GM18909 (cell line): ENCODE data around the gene ELMO1.
"Not testable (repeated sequence)": the region's sequence is repeated elsewhere in the genome, so short reads cannot be mapped to it uniquely, and the experiment has no call there.

ENCODE experiments used
- ATAC-seq: cut with Tn5 transposase; IDR thresholded peaks from one replicate; pipeline ENCODE4 v1.9.1; 2021; ENCODE audit warnings: mild to moderate bottlenecking; ENCODE audit not compliant: unreplicated experiment, poor library complexity

The ELMO1 gene

GRCh38 chr7:36978461-36978860 is 470.2 kb downstream of the ELMO1 start:
- no peak for ATAC-seq

DNA sequence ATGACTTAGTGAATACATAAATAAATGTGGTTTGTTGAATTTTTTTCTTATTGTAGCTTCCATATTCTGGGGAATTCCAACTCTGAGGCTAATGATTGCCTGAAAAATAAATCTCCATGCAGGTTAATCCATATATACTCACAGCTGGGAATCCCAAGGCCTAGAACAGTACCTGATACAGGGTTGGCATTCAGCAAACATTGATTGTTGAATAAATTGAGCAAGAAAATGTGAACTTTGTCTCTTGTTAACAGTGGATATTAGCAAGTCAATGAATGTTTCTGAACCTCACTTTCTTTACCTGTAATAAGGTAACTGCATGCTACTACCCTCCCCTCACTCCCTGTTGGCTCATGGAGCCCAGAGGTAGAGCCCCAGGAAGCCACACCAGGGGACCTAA is 470.8 kb downstream of the ELMO1 start:
- no peak for ATAC-seq

DNA sequence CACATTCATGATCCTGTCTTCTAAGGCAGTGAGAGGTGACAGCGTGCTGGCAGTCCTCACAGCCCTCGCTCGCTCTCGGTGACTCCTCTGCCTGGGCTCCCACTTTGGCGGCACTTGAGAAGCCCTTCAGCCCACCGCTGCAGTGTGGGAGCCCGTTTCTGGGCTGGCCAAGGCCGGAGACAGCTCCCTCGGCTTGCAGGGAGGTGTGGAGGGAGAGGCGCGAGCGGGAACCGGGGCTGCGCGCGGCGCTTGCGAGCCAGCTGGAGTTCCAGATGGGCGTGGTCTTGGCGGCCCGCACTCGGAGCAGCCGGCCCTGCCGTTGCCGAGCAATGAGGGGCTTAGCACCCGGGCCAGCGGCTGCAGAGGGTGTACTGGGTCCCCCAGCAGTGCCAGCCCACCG is 475.1 kb downstream of the ELMO1 start:
- not testable (repeated sequence) for ATAC-seq

DNA sequence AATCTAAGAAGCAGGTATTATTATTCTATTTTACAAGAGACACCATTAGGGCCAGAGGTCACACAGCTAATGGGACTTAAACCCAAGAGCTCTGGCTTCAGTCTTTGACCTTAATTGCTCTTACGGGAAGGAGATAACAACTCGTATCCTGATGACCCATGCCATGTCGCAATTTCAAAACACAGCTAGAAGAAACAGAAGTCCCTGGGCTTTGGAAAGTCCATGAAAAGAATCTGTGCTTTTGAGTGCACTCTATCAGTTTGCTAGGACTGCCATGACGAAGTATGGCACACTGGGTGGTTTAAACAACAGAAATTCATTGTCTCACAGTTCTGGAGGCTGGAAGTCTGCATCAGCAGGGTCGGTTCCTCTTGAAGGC is 476.5 kb downstream of the ELMO1 start:
- ATAC-seq = no peak

GRCh38 chr7:36971515-36972139 is 477.0 kb downstream of the ELMO1 start:
- no peak for ATAC-seq

DNA sequence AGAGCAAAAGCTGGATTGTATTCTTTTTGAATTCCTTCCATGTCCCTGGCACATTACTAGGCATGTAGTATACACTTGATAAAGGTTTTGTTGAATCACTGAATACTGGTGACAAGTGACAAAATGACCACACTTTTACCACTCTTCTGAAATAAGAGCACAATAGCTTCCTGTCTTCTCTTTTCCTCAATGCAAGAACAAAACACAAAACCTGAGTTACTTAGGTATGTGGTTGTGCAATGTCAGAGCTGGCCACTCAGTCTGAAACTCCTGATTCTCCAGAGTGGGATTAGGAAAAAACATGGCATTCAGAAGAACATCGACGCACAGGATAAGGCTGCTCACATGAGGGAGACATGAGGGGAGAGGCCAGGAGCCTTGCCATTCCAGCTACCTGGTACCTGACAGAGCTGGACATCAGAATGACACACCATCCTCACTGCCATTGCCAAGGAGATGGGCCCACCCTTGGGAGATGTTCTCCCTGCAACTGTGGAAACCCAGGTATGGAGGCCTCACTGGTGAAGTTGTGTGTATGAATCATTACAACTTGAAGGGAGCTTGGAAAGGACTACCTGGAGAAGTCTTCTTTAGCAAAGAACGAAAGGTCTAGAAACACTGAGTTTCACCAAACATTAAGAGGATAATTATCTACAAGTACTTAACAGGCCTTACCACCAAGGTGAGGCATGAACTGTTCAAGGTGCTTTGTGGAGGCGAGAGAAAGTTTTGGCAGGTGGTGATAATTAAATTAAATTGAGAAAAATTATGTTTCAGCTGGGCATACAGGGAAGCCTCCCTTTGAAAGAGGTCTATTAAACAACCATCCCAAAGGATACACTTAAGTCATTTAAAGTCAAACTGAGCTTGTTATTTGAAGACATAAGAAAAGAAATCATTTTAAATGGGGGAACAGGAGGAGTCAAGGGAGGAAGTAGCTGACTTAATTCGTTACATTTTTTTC is 477.8 kb downstream of the ELMO1 start:
- ATAC-seq = no peak

GRCh38 chr7:36969376-36969775 is 479.3 kb downstream of the ELMO1 start:
- ATAC-seq = no peak

- peak; percentile 44 for ATAC-seq
Observed at GRCh38 chr7:36967387-36967786, 481.3 kb downstream of the ELMO1 start.

DNA sequence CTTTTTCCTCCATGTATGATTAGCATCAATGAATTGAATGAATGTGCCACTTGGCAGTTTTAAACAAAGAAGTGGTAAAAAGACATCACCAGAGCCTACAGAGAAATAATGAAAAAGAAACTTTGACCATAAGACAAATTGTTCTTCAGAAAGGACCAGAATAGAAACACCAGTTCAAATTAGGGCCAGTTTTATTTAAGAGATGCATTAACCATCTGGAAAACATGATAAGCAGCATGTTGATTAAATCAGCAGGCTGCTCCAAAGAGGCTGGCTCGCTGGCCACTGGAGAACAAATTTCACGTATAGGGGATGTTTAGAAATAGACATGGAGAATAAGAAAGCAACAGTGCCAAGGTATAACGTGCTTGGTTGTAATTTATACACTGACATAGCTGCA is 482.0 kb downstream of the ELMO1 start:
- no peak for ATAC-seq

DNA sequence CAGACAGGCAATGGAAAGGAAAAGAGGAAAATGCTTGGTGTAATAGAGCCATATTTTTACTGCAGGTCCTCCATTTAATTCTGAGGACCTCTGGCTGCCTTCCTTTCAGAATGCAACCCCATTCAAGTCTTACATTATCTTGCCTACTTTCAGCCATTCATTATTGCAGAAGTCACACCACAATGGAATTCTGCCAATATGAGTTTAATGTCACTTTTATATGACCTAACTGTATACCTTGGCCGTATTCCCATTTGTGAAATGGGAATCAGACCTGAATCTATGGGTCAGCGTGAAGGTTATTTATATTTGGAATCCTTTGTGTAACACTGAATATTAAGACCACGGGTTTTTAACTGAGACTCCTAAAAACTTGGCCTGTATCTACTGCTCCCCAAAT is 482.6 kb downstream of the ELMO1 start:
- no peak for ATAC-seq

DNA sequence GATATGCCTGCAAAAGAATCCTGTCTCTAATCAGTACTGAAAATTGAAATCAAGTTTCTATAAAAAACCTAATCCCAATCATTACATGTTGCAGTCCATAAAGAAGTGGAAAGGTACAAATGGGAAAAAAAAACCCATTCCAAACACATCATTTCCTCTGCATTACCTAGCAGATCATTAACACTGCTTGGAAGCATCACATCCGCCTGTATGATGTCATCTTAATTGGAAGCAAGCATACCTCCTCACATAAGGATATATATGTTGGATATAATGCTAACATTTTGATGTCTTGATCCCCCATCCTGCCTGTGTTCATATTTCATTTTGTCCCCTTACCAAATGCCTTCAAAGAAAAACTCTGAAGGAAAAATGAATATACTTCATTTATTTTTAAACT is 483.0 kb downstream of the ELMO1 start:
- no peak for ATAC-seq

DNA sequence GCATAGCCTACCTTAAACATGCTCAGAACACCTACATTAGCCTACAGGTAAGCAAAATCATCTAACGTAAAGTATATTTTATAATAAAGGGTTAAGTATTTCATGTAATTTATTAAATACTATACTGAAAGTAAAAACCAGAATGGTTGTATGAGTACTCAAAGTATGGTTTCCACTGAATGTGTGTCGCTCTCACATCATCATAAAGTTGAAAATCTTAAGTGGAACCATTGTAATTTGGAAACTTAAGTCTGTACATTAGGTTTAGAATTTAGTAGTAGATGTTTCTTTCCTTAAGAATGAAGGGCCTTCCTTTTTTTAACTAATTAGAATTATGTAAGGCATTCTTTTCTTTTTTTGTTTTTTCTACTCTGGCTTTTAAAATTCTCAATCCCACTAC is 484.4 kb downstream of the ELMO1 start:
- ATAC-seq = no peak

DNA sequence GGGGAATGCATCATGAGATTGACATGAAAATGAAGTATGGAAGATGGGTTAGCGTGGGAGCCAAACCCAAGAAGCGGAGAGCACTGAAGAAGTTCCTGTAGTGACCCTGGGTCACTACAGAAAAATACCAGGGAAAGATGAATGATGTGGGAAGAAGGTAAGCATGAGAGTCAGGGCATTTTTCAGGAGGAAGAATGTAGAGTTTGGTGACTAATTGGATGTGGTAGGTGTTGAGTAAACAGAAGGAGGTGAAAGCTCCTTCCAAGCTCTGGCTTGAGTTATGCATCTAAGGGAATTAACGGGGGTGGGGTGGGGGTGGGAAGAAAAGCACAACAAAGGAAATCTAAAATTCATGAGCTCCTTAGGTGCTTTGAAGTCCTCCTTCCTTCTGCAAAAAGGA is 486.3 kb downstream of the ELMO1 start:
- no peak for ATAC-seq

GRCh38 chr7:36961693-36962092 is 487.0 kb downstream of the ELMO1 start:
- ATAC-seq = peak; percentile 56

- ATAC-seq = no peak
Observed at GRCh38 chr7:36961097-36961496, 487.6 kb downstream of the ELMO1 start.

DNA sequence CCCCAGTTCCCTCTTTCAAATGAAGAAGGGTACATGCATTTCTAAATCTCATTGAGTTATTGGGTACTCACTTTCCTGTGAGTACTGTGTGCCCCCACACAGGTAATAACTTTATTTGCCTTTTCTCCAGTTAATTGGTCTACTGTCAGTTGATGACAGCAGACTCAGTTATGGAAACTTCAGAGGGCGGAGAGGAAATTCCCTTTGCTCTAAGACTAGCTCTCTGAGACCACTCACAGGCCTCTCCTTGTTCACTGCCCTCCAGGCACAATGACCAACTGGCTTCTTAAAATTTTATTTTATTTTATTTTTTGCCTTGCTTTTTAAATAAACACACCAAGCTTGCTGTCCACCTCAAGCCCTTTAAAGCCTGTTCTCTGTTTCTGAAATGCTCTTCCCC is 488.6 kb downstream of the ELMO1 start:
- ATAC-seq = no peak

DNA sequence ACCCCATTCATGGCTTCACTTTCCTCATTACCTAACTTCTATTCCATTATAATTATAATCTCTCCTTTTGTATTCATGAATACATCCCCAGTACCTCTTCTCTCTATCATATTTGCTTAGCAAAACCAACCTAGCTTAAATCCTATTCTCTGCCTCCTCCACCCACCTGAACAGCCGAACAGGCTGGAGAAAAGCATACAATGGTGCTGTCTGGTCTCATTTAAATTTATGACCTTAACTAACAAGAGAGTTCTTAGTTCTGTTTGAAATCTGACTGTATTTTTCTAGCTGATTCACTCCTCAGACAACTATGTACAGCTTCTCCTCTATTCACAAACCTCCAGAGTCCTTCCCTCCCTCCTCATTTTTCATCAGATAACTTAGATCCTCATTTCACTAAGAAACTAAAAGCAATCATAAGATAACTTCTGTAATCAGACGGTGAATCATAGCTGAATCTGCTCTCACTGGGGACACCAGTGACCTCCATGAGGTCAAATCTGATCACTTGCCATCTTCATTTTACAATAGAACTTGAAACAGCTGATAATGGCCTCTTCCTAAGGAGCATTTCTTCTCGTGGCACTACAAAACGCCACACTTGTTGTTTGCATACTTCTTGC is 490.4 kb downstream of the ELMO1 start:
- ATAC-seq = no peak

DNA sequence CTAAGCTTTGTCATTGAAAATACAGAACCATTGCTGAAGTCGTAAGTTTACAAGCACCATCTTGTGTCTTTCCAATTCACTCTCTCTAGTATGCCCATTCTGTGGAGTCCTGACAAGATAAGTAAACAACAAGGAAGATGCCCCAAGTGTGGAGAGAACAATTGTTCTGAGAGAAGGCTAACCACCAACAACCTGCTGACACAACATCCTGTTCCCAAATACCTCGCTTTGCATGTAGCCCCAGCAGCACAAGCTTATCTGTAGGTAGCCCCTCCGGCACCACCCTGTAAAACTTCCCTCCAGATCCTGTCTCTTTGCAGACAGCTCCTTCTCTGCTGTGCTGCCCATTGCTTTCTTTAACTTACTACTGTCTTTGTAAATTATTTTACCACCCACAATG is 491.0 kb downstream of the ELMO1 start:
- no peak for ATAC-seq

GRCh38 chr7:36956814-36957213 is 491.9 kb downstream of the ELMO1 start:
- no peak for ATAC-seq

- no peak for ATAC-seq
Observed at GRCh38 chr7:36955456-36956129, 493.1 kb downstream of the ELMO1 start.

GRCh38 chr7:36951257-36951697 is 497.4 kb downstream of the ELMO1 start:
- peak; percentile 94 for ATAC-seq
